HCT116 (cell line): ENCODE data around the gene ADRM1.

ENCODE experiments used
- EZH2 ChIP-seq: fragments of 200-600 bp; sonication (generic); IDR thresholded peaks from 2 replicates; pipeline ENCODE4 v1.6.1; 2017; ENCODE audit warnings: antibody characterized with exemption, mixed run types
- POLR2AphosphoS5 ChIP-seq: IDR thresholded peaks from 2 replicates; pipeline ENCODE4 v1.6.1; 2011; ENCODE audit warnings: mild to moderate bottlenecking, low read depth, low read length, moderate library complexity
- SRF ChIP-seq: IDR thresholded peaks from 2 replicates; pipeline ENCODE4 v1.6.1; 2012; ENCODE audit warnings: low read depth
- TF ChIP-seq, protein P1 (sequence below), 3 experiments: fragments of 200-600 bp in 1 of 3; sonication (generic) in 1 of 3; IDR thresholded peaks in 2 of 3; conservative IDR thresholded peaks in 1 of 3; 2 replicates each; pipeline ENCODE4 v1.5.1; 2012 to 2017; ENCODE audit warnings: low read depth in 2 of 3, low read length in 2 of 3, antibody characterized with exemption in 1 of 3, borderline replicate concordance in 1 of 3, control low read depth in 1 of 3, mild to moderate bottlenecking in 1 of 3, mixed read lengths in 1 of 3, mixed run types in 1 of 3, moderate library complexity in 1 of 3; ENCODE audit not compliant: insufficient read depth in 1 of 3

- TF ChIP-seq, protein P1, sequence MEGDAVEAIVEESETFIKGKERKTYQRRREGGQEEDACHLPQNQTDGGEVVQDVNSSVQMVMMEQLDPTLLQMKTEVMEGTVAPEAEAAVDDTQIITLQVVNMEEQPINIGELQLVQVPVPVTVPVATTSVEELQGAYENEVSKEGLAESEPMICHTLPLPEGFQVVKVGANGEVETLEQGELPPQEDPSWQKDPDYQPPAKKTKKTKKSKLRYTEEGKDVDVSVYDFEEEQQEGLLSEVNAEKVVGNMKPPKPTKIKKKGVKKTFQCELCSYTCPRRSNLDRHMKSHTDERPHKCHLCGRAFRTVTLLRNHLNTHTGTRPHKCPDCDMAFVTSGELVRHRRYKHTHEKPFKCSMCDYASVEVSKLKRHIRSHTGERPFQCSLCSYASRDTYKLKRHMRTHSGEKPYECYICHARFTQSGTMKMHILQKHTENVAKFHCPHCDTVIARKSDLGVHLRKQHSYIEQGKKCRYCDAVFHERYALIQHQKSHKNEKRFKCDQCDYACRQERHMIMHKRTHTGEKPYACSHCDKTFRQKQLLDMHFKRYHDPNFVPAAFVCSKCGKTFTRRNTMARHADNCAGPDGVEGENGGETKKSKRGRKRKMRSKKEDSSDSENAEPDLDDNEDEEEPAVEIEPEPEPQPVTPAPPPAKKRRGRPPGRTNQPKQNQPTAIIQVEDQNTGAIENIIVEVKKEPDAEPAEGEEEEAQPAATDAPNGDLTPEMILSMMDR (IDR thresholded peaks at IDR 0.05 in 2 of 3, conservative IDR thresholded peaks at IDR 0.05 in 1 of 3; ENCODE audit: borderline replicate concordance in 1 of 3, insufficient read depth in 1 of 3, low read depth in 2 of 3, low read length in 2 of 3) = no peak
- TF ChIP-seq EZH2 (no peak), SRF (no peak), POLR2AphosphoS5 (no peak)
Measured at GRCh38 chr20:62314339-62314638, 11.5 kb downstream of the ADRM1 start.
